Type B pancreatic cell (in vitro differentiated cells): ENCODE measurements around the gene CCNY. TPM values are rescaled to one million over a fixed set of nuclear protein-coding genes. Genes with fewer than 3 reads are reported as not detected.

Source experiments
- DNase-seq: peaks from one replicate; pipeline ENCODE4 v3.0.0; 2021; ENCODE audit warnings: mixed read lengths; ENCODE audit not compliant: unreplicated experiment; ENCODE audit errors: extremely low spot score
- H3K27ac Mint-ChIP-seq: 2 replicates; pipeline ENCODE4 v1.8.0; 2021; ENCODE audit warnings: mild to moderate bottlenecking, mixed read lengths
- H3K27me3 Mint-ChIP-seq: 2 replicates; pipeline ENCODE4 v1.8.0; 2021; ENCODE audit warnings: mixed read lengths
- H3K36me3 Mint-ChIP-seq: 2 replicates; pipeline ENCODE4 v1.8.0; 2021; ENCODE audit warnings: mixed read lengths
- H3K4me1 Mint-ChIP-seq: one replicate; pipeline ENCODE4 v1.8.0; 2021; ENCODE audit warnings: mixed read lengths; ENCODE audit not compliant: unreplicated experiment
- H3K4me3 Mint-ChIP-seq: 2 replicates; pipeline ENCODE4 v1.8.0; 2021; ENCODE audit warnings: mild to moderate bottlenecking, mixed read lengths
- H3K9me3 Mint-ChIP-seq: 2 replicates; pipeline ENCODE4 v1.8.0; 2021; ENCODE audit warnings: mixed read lengths
- CTCF ChIP-seq: fragments of 200-600 bp; sonication (generic); conservative IDR thresholded peaks from 2 replicates; pipeline ENCODE4 v1.5.0; 2021; ENCODE audit warnings: antibody characterized with exemption, mild to moderate bottlenecking
- total RNA-seq: library from RNA; stranded (reverse); gene quantifications from 2 replicates; pipeline ENCODE4 v1.2.1, GENCODE V29; 2021; ENCODE audit warnings: low replicate concordance

The CCNY gene
- total RNA-seq, 1 donor from 2014 or later: 74.6 TPM

DNA sequence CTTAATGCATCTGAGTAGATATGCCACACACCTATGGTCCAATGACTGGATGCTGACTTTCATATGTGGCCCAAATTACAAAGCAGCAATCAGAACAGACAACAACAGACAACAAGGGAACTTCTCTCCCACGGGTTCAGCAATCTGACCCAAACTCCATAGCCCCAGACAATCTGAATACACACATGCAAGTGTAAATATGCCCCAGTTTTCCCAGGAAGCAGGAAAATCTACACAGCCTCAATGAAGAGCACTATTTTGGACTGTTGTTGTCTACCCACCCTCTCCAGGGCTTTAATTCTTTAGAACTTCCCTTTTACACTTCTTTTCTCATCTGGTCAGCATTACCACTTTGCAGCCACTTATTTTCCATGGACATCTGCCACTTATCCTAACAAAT lies 2.0 kb upstream of the CCNY start:
- Mint-ChIP-seq H3K4me1 (peaks cover 50% of the 10 kb centered on the region), H3K36me3 (peaks cover 9% of the 10 kb centered on the region)

GRCh38 chr10:35335133-35336083 lies 901 bp upstream of the CCNY start:
- peaks cover 55% of the 10 kb centered on the region for H3K4me1 Mint-ChIP-seq
- peak overlapping the region; percentile 87 for H3K27ac Mint-ChIP-seq
- no peaks in the 10 kb centered on the region for H3K27me3 Mint-ChIP-seq
- H3K9me3 Mint-ChIP-seq: no peaks in the 10 kb centered on the region
- no peak for DNase-seq
- peak overlapping the region; percentile 93 for H3K4me3 Mint-ChIP-seq
- no peak for TF ChIP-seq CTCF
- H3K36me3 Mint-ChIP-seq: peaks cover 9% of the 10 kb centered on the region

More for the DNA sequence above, 2.0 kb upstream of the CCNY start:
- peak overlapping the region; percentile 25 for H3K27ac Mint-ChIP-seq
- no peaks in the 10 kb centered on the region for H3K27me3 Mint-ChIP-seq
- H3K4me3 Mint-ChIP-seq: peak overlapping the region; percentile 70
- DNase-seq: no peak
- TF ChIP-seq CTCF: no peak
- no peaks in the 10 kb centered on the region for H3K9me3 Mint-ChIP-seq

GRCh38 chr10:35336921-35337823 lies 863 bp downstream of the CCNY start:
- peak; percentile 72 for DNase-seq
- peak; percentile 49 for TF ChIP-seq CTCF
- H3K36me3 Mint-ChIP-seq: peaks cover 9% of the 10 kb centered on the region
- no peaks in the 10 kb centered on the region for H3K9me3 Mint-ChIP-seq
- peak overlapping the region; percentile 87 for H3K4me3 Mint-ChIP-seq
- no peaks in the 10 kb centered on the region for H3K27me3 Mint-ChIP-seq
- peaks cover 61% of the 10 kb centered on the region for H3K4me1 Mint-ChIP-seq
- peak overlapping the region; percentile 77 for H3K27ac Mint-ChIP-seq

DNA sequence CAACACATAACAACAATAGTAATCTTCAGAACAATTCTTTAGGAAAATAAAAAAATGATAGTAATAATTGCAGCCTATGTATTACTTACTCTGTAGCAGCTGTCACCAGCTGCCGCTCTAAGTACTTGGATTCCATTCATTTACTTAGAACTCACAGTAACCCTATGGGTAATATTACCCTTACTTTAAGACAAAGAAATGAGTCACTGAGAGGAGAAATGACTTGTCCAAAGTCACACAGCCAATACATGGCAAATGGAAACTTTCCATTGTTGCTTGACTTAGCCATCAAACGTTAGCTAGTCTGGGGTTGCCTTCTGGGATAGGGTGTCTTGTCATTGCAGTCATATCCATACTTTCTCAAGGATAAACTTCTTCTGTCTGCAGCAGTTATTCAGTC lies 3.6 kb downstream of the CCNY start:
- Mint-ChIP-seq H3K4me1 (peaks cover 43% of the 10 kb centered on the region), H3K27me3 (no peaks in the 10 kb centered on the region), H3K9me3 (no peaks in the 10 kb centered on the region), H3K4me3 (peak overlapping the region; percentile 87), H3K36me3 (peaks cover 4% of the 10 kb centered on the region), H3K27ac (no peak overlapping the region)
- no peak for TF ChIP-seq CTCF
- DNase-seq: no peak

- no peak for TF ChIP-seq CTCF
- no peak for DNase-seq
- no peaks in the 10 kb centered on the region for H3K27me3 Mint-ChIP-seq
- peaks cover 3% of the 10 kb centered on the region for H3K36me3 Mint-ChIP-seq
- peaks cover 44% of the 10 kb centered on the region for H3K4me1 Mint-ChIP-seq
- no peak overlapping the region for H3K27ac Mint-ChIP-seq
- no peaks in the 10 kb centered on the region for H3K9me3 Mint-ChIP-seq
- H3K4me3 Mint-ChIP-seq: peak overlapping the region; percentile 45
Observed at GRCh38 chr10:35340975-35341374, 4.7 kb downstream of the CCNY start.
